Left colon (tissue), 2 donors: Measurements from ENCODE around the gene TRRAP. TPM values are rescaled to one million over a fixed set of nuclear protein-coding genes. Genes with fewer than 3 reads are reported as not detected.
A peak's percentile ranks its signal among the peaks of the same experiment; 100 is the strongest.

ENCODE experiments used
- ATAC-seq: fragments of 200-7000 bp; cut with Tn5 transposase; one replicate; pipeline ENCODE4 v1.9.1; 2020; ENCODE audit warnings: mild to moderate bottlenecking, moderate library complexity
- DNase-seq, 2 donors: peaks; one replicate each; pipeline ENCODE4 v3.0.0-alpha.2; 2020
- intact Hi-C, 2 donors: fragments of 100-400 bp; cut with DNase I in 1 of 2; cut with micrococcal nuclease in 1 of 2; formaldehyde crosslinking; loops; one replicate each; pipeline versions ENCODE4 v1.11.2 to v1.14.0; 2022; cut with DNase I, micrococcal nuclease
- total RNA-seq, 2 donors: library from RNA; stranded (reverse); fragmentation: NEBNext Ultra II Directional; extraction: Animal tissue kit (Norgen Biotek cat#: 25700); gene quantifications; one replicate each; pipeline ENCODE4 v1.2.1, GENCODE V29; 2021
- donor health status: DM: no; HTN: no; CAD: no.
- donor health status: DM: yes; HTN: yes; CAD: no.

Gene TRRAP
- total RNA-seq, 2 donors from 2014 or later: 31.9 to 37.6 TPM

DNA sequence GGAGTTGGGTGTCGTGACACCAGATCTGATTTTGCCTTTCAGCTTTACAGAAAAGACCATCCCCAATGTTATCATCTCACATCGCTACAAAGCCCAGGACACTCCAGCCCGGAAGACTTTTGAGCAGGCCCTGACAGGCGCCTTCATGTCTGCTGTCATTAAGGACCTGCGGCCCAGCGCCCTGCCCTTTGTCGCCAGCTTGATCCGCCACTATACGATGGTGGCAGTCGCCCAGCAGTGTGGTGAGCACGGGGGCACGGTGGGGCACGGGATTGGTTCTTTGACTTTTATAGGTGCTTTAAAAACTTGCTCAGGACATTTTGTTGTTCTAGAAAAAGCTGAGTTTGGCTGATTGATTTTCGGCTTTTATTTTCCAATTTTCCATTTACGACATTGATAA is 48.8 kb downstream of the TRRAP start:
- DNase-seq: no peak
- intact Hi-C loops: no loop called here
- no peak for ATAC-seq

DNA sequence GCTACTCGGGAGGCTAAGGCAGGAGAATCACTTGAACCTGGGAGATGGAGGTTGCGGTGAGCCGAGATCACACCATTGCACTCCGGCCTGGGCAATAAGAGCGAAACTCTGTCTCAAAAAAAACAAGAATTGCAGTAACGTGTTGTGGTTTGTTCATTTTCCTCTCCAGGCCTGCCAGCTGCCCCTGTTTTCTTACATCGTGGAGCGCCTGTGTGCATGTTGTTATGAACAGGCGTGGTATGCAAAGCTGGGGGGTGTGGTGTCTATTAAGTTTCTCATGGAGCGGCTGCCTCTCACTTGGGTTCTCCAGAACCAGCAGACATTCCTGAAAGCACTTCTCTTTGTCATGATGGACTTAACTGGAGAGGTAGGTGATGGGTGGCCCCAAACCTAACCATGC is 52.1 kb downstream of the TRRAP start:
- DNase-seq: peak in 1 of 2 donors; percentile 14
- no peak for ATAC-seq

DNA sequence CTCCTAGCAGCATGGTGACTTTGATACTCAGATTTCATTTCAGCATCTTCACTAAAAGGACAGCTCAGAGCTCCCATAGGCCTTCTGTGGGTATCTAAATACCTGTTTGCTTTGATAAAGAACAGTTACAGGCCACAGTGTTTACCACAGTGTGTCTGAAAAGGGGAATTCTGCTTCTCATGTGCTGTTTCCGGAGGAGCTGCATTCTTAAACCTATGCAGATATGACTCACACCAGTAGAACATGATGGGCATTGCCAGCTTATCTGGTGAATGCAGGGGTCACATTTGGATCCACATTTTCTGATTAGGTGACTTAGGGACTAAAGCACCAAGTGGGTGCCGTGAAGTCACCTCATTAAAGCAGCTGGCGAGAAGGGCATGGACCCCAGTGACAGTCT is 52.6 kb downstream of the TRRAP start:
- intact Hi-C loops: no loop called here

More for the DNA sequence above, 52.1 kb downstream of the TRRAP start:
- intact Hi-C loops: no loop called here

DNA sequence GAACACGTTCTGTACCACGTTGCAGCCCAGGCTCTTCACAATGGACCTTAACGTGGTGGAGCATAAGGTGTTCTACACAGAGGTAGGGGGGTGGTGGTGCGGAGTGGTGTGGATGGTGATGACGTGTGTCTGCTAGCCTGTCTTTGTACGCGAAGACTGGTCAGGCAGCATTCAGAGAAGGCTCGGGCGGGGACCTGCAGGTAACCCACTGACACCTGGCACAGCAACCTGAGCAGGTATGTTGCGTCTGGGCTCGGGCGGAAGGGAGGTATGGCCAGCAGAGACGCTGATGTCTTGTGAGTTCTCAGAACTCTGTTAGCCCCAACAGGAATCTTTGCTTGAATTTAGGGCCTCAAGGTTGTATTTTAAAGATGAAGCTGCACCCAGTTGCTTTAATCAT is 55.0 kb downstream of the TRRAP start:
- intact Hi-C loops: no loop called here
- DNase-seq: no peak
- ATAC-seq: no peak

More for the DNA sequence above, 52.6 kb downstream of the TRRAP start:
- no peak for ATAC-seq
- no peak for DNase-seq

DNA sequence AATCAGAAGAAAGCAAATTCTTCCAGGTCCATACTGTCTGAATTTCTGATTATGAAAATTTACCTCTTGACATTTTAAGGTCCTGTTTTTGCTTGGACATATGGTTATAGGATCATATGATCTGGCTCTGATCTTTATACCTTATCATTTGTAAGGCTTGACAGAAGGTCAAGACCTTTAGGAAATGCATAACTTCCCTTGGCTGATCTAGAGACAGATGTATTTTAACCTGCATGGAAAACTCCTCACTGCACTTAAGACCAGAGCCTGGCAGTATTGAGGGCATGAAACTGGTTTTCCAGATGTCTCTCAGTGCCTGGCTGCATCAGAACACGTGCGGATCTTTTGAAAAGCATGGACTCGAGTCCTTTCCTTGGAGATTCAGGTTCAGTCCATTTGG is 55.9 kb downstream of the TRRAP start:
- no peak for DNase-seq
- ATAC-seq: no peak
- intact Hi-C loops: no loop called here

DNA sequence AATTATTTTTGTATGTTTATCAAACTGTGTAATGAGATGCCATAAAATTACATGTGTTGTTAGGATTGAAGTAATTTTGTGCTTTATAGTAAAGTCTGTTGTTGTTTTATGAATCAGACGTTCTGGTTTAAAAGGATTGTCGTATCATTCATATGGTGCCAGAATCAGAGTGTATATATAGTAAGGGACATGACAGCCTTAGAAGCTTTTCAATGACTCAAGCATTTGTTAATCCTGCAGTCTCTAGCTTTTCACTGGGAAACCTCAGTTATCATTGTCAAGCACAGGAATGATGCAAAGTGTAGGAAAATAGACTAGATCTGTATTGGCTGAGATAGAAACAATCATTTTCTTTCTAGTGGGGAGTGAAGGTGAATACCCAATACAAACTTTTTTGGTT is 57.5 kb downstream of the TRRAP start:
- no peak for DNase-seq
- no peak for ATAC-seq
- intact Hi-C loops: no loop called here

DNA sequence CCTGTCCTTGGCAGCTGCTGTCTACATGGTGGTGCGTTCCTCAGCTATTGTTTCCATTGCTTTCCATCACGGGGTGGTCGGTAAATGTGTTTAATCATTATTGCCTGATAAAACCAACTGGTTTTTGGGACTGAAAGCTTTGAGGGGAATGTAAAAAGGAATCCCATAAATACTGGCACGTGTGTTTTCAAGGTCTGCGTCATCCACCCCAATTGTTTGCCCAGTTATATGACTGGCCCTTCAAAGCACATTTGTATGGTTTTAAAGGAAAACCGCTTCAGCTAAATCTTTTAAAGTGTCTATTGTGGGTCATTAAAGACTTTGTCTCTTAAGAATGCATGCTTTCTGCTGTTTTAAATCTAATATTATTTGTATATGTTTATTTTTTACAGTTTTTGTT is 65.0 kb downstream of the TRRAP start:
- DNase-seq: no peak
- peak; percentile 60 for ATAC-seq
- intact Hi-C loops: no loop called here

DNA sequence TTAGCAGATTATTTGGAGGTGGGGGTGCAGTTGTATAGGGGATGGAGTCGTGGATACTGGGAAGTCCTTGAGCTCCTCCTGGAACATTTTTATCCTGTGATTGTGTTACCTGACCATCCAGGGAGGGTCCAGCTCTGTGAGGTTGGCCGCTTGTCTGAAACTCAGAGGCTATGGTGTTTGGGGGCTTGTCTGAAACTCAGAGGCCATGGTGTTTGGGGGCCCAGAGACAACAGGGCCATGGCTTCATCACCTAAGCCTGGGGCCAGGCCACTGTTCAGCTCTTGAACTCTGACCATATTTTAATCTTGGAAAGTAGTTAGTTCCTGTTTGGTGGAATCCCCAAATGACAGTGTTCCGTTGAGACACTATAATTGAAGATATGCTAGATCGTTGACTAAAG is 66.1 kb downstream of the TRRAP start:
- ATAC-seq: no peak
- intact Hi-C loops: no loop called here
- no peak for DNase-seq

DNA sequence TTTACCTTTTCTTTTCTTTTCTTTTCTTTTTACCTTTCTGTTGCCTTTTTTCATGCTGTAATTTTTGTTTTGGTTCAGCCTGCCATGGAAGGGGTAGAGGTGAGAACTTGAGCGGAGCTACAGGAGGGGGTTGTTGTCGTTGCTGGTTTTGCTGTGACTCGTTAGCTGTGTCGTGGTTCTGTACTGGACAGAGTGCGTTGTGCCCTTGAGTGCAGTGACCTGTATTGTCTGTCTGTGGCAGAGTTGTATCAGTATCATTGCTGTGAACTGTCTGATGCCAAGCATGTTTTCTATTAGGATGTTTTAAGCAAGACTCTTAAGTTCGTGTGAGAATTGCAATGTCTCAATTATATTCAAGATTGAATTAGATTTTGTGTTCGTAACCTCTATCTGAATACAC is 67.5 kb downstream of the TRRAP start:
- no peak for DNase-seq
- intact Hi-C loops: no loop called here
- ATAC-seq: no peak

DNA sequence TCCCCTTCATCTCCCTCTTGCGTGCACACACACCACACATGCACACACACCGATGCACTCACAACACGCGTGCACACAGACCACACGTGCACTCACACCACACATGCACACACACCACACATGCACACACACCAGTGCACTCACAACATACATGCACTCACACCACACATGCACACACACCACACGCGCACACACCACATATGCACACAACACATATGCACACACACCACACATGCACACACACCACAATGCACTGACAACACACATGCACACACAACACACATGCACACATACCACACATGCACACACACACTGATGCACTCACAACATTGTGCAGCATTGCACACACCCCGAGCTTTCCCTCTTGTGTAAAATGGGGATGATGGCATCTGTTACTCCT is 68.1 kb downstream of the TRRAP start:
- ATAC-seq (no peak), DNase-seq (no peak)
- intact Hi-C loops: no loop called here

DNA sequence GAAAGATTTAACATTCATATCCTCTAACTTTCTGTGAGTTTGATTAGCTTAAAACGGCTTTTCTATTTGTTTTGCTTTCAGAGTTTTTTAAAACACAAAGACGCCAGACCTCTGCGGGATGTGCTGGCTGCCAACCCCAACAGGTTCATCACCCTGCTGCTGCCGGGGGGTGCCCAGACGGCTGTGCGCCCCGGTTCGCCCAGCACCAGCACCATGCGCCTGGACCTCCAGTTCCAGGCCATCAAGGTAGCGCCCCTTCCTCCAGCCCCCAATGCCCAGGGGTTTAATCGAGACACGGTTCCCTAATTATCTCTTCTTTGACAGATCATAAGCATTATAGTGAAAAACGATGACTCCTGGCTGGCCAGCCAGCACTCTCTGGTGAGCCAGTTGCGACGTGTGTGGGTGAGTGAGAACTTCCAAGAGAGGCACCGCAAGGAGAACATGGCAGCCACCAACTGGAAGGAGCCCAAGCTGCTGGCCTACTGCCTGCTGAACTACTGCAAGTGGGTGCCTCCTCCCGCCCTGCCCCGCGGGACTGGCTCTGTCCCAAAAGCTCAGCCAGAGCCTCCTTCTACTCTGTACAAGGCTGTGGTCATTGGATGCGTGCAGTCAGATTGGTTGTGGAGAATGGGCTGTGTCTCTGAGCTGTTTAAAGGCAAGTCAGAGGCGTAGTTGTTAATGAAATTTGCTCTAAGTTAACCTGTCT is 71.2 kb downstream of the TRRAP start:
- no peak for ATAC-seq

DNA sequence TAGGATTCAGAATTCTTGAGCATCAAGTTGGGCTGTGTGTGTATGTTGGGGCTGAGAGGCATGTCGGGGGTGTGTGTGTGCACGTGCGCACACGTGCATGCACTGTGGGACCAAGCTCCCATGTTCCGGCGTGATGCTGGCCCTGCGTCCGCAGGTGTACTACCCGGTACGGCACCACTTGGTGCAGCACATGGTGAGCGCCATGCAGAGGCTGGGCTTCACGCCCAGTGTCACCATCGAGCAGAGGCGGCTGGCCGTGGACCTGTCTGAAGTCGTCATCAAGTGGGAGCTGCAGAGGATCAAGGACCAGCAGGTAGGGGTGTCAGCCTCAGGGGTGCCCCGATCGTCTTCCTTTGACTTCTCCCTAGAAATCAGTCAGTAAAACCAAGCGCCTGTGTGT is 77.7 kb downstream of the TRRAP start:
- intact Hi-C loops: no loop called here

More for the DNA sequence above, 71.2 kb downstream of the TRRAP start:
- intact Hi-C loops: no loop called here
- DNase-seq: no peak

DNA sequence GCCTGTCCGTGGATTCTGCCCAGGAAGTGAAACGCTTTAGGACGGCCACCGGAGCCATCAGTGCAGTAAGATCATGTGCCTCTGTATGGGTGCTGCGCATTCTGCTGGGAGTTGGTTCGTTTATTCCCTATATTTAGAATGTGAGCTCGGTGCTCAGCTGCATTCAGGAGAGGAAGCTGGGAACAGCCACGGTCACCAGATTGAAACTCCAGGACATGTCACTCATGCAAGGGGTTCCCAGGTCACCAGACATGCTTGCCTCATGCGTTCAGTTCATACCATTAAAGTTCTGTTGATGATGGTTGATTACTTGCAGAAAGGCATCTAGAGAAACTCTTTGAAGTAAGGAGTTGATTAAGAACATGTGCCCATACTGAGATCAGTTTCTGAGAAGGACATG is 78.1 kb downstream of the TRRAP start:
- DNase-seq (no peak), ATAC-seq (no peak)
- intact Hi-C loops: no loop called here

More for the DNA sequence above, 77.7 kb downstream of the TRRAP start:
- DNase-seq (no peak), ATAC-seq (no peak)

DNA sequence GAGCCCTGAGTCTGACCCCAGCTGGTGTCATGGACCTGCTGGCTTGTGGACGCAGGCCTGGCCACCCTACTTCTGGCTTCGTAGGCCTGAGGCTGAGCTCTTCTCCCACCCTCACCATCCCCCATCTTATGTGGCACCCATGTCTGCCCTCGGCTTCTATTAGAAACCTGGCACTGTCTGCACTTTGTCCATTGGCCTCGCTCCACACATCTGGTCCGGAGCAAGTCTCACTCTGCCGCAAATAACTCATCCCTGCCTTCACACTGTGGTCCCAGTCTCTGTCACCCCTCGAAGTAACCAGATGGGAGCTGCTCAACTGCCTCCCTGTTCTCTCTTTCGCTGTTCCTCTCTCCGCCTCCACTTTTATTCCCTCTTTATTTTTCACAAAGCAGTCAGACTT is 78.6 kb downstream of the TRRAP start:
- intact Hi-C loops: no loop called here
- ATAC-seq: no peak

DNA sequence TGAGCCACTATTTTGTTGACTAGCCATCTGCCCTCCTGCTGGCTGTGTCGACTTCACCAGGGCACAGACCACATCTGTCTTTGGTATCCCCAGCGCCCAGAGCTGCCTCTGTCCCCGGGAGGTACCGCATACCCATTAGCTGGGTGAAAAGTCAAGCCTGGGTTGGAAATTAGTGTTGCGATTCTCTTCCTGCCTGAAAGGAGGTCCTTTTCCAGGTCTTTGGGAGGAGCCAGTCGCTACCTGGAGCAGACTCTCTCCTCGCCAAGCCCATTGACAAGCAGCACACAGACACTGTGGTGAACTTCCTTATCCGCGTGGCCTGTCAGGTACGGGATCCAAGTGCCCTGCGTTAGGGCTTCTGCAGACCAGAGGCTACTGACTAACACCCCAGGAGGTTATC is 79.4 kb downstream of the TRRAP start:
- intact Hi-C loops: no loop called here
- DNase-seq (no peak), ATAC-seq (no peak)

More for the DNA sequence above, 78.6 kb downstream of the TRRAP start:
- DNase-seq: no peak

DNA sequence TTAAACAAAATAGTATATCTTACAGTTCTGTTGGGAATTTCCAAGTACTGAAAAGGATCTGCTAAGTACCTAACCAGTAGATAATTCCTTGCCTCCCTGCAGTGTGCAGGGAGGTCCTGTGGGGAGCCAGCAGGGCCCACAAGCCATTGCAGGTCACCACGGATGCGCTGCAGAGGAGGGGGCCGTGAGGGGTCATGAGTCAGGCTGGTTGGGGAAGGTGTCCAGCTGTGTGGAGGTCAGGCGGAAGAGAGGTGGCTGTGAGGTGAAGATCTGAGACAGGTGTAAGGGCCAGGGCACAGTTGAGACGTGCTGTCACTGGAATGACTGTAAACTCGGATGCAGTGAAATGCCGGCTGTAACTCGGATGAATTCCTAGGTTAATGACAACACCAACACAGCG is 80.6 kb downstream of the TRRAP start:
- DNase-seq: no peak
- no peak for ATAC-seq
- intact Hi-C loops: no loop called here

DNA sequence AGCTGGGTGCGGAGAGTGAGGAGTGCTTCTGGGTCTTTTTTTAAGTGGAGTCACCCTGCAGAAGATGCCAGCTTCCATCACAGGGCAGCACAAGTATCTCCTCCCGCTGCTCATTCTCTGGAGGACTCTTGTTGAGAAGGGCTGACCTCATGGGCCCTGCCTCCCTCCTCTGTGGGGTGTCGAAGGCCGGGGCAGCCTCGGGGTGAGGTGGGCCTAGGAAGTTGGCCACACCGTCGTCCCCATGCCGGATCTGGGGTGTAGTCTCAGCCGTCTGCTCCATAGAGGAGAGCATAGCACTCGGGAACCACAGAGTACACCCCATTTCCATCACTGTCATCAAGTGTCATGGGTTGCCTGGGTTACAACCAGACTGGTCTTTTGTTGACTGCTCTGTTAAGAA is 85.0 kb downstream of the TRRAP start:
- intact Hi-C loops: no loop called here
- ATAC-seq (no peak), DNase-seq (no peak)

DNA sequence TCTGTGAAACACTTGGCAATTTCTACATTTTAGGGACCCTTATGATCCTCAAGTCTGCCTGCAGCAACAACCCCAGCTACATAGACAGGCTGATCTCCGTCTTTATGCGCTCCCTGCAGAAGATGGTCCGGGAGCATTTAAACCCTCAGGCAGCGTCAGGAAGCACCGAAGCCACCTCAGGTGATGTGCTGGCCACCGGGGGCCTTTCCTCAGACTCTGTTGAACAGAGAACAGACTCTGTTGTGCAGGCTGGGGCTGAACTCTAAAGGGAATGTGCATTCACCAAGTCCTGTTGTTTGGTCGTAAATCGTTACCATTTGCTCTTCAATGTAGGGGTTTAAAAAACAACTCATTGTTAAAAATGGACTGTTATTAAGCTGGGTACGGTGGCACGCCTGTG is 86.3 kb downstream of the TRRAP start:
- ATAC-seq (no peak), DNase-seq (no peak)
- intact Hi-C loops: no loop called here

DNA sequence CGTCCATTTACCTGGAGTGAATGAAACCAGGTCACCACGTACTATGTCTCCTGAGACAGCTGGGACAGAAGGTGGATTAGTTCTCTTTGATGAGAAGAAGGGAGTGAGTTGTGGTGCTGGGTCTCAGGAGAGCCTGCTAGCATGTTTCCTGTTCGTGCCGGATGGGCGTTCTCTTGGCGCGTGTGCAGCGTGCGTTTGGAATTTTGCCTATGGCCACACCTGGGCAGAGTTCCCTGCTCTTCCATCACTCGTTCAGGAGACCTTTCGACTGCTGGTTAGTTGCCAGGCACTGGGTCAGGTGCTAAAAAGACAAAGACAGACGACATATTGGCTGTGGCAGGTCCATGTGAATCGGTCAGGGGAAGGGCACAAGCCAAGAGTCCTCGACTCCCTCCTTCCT is 90.3 kb downstream of the TRRAP start:
- ATAC-seq: peak; percentile 97
- peak; percentile 79 to 82 for DNase-seq
- intact Hi-C loops: no loop called here

DNA sequence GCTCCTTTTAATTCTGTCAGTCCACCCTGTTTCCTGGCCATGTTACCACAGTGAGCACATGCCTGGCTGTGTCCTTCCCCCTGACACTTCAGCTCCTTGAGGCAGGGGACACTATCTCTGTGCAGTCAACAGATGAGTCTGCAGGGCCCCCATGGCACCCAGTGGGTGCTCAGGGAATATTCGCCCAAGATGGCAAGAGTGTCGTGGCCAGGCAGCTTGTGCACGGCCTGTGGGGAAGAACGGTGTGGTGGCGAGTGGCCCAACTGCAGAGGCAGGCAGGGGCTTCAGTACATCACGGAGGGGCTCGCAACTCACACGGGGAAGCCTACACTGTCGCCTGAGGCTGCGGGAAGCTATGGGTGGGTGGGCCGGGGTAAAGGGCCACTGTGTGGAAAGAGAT is 91.1 kb downstream of the TRRAP start:
- ATAC-seq (no peak), DNase-seq (no peak)
- intact Hi-C loops: no loop called here

DNA sequence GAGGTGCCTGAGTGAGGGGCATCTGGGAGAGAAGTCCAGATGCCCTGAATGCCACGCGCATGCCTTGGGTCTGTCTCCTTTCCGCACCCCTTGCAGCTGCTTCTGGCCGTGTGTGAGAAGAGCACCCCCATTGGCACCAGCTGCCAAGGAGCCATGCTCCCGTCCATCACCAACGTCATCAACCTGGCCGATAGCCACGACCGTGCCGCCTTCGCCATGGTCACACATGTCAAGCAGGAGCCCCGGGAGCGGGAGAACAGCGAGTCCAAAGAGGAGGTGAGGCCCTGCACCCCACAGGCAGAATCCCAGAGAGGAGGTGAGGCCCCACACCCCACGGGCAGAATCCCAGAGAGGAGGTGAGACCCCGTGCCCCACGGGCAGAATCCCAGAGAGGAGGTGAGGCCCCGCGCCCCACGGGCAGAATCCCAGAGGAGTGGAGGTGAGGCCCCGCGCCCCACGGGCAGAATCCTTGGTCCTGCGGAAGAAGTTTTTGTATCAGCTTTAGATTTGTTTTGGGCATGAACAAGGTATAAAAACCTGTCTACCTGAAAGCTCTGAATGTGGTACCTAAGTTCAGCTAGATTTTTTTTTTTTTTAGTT is 91.8 kb downstream of the TRRAP start:
- intact Hi-C loops: no loop called here
- ATAC-seq (no peak), DNase-seq (no peak)
